ENCODE measurements around the gene TSPAN5.
A peak's percentile ranks its signal among the peaks of the same experiment; 100 is the strongest.

Gene TSPAN5

GRCh38 chr4:98555798-98556445 is 102.5 kb downstream of the TSPAN5 start:
- TF ChIP-seq, protein P1, sequence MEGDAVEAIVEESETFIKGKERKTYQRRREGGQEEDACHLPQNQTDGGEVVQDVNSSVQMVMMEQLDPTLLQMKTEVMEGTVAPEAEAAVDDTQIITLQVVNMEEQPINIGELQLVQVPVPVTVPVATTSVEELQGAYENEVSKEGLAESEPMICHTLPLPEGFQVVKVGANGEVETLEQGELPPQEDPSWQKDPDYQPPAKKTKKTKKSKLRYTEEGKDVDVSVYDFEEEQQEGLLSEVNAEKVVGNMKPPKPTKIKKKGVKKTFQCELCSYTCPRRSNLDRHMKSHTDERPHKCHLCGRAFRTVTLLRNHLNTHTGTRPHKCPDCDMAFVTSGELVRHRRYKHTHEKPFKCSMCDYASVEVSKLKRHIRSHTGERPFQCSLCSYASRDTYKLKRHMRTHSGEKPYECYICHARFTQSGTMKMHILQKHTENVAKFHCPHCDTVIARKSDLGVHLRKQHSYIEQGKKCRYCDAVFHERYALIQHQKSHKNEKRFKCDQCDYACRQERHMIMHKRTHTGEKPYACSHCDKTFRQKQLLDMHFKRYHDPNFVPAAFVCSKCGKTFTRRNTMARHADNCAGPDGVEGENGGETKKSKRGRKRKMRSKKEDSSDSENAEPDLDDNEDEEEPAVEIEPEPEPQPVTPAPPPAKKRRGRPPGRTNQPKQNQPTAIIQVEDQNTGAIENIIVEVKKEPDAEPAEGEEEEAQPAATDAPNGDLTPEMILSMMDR (IDR thresholded peaks at IDR 0.05; ENCODE audit: insufficient read depth, low read depth, low read length, missing control alignments) = no peak
- H3K4me3 ChIP-seq (ENCODE audit: low read depth, low read length) = no peak overlapping the region
- no peak for DNase-seq (ENCODE audit: low read depth)

DNA sequence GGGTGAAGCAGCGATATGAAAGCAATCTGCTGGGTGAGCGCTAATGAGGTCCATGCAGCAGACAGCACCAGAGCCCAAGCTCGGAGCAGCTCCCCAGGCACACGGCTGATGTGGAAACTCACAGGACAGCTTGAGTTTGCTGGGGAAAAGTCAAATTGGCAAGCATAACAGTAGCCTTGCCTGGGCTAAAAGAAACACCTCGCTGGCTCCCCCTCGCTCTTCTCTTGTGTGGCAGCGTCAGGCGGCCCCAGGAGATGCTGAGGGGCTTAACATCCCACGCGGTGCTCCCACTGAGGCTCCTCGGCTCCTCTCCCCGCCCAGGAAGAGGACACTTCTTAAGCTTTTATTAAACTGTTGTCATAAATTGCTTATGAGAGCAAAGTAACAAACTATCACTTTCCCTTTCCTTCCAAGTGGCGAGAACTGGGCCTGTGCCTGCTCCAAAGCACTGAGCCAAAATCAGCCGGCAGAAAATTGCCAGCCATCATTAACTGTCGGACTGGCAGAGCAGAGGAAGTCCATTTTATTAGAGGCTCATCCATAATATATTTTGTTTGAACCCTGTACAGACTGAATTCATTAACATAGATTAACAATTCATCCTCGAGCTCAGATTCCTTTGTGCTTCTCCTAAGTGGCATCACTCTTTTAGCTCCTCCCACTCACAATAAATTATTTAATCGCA is 111.4 kb downstream of the TSPAN5 start:
- TF ChIP-seq, protein P1 (IDR thresholded peaks at IDR 0.05; ENCODE audit: insufficient read depth, low read depth, low read length, missing control alignments) = no peak
- no peak overlapping the region for H3K4me3 ChIP-seq (ENCODE audit: low read depth, low read length)
- no peak for DNase-seq (ENCODE audit: low read depth)

- DNase-seq (ENCODE audit: low read depth) = peak; percentile 14
- TF ChIP-seq, protein P1 (IDR thresholded peaks at IDR 0.05; ENCODE audit: insufficient read depth, low read depth, low read length, missing control alignments) = no peak
- no peak overlapping the region for H3K4me3 ChIP-seq (ENCODE audit: low read depth, low read length)
Measured at GRCh38 chr4:98544818-98545414, 113.5 kb downstream of the TSPAN5 start.

- TF ChIP-seq, protein P1 (IDR thresholded peaks at IDR 0.05; ENCODE audit: insufficient read depth, low read depth, low read length, missing control alignments) = no peak
- no peak for DNase-seq (ENCODE audit: low read depth)
- no peak overlapping the region for H3K4me3 ChIP-seq (ENCODE audit: low read depth, low read length)
Measured at GRCh38 chr4:98544141-98544817, 114.1 kb downstream of the TSPAN5 start.

- TF ChIP-seq, protein P1 (IDR thresholded peaks at IDR 0.05; ENCODE audit: insufficient read depth, low read depth, low read length, missing control alignments) = no peak
- no peak overlapping the region for H3K4me3 ChIP-seq (ENCODE audit: low read depth, low read length)
- DNase-seq (ENCODE audit: low read depth) = no peak
Measured at GRCh38 chr4:98542011-98542410, 116.4 kb downstream of the TSPAN5 start.

- DNase-seq (ENCODE audit: low read depth) = no peak
- TF ChIP-seq, protein P1 (IDR thresholded peaks at IDR 0.05; ENCODE audit: insufficient read depth, low read depth, low read length, missing control alignments) = no peak
- H3K4me3 ChIP-seq (ENCODE audit: low read depth, low read length) = no peak overlapping the region
Measured at GRCh38 chr4:98540803-98541202, 117.6 kb downstream of the TSPAN5 start.

Data from GM12865 (cell line).